ENCODE measurements around the gene RPL27. TPM values are rescaled to one million over a fixed set of nuclear protein-coding genes. Genes with fewer than 3 reads are reported as not detected.

Gene RPL27
- total RNA-seq, 2 experiments from 2014 or later = 1,640 to 1,647 TPM

DNA sequence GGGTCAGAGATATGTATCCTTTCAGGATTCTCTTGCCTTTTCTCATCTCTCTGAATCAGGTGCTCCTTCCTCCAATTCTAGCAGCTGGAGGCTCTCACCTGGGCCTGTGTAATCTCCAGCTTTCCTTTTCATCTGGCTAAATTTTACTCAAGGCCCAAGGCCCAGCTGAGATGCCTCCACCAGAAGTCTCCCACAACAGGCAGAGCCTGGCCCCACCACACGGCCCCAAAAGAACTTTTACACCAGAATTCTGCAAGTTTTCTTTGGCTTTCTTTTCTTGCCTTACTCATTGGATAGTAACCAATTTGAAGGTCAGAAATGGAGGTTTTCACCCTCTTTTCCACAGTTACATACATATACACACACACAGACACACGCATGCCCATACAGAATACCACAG lies 41.4 kb downstream of the RPL27 start:
- ChIA-PET CTCF (no interaction called here), POLR2A (interaction anchor here (0.8 kb wide), 1 partner anchor 24 kb away, joined by 3 read pairs; no protein-coding TSS in a partner anchor)
- TF ChIP-seq, protein P1, sequence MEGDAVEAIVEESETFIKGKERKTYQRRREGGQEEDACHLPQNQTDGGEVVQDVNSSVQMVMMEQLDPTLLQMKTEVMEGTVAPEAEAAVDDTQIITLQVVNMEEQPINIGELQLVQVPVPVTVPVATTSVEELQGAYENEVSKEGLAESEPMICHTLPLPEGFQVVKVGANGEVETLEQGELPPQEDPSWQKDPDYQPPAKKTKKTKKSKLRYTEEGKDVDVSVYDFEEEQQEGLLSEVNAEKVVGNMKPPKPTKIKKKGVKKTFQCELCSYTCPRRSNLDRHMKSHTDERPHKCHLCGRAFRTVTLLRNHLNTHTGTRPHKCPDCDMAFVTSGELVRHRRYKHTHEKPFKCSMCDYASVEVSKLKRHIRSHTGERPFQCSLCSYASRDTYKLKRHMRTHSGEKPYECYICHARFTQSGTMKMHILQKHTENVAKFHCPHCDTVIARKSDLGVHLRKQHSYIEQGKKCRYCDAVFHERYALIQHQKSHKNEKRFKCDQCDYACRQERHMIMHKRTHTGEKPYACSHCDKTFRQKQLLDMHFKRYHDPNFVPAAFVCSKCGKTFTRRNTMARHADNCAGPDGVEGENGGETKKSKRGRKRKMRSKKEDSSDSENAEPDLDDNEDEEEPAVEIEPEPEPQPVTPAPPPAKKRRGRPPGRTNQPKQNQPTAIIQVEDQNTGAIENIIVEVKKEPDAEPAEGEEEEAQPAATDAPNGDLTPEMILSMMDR (IDR thresholded peaks at IDR 0.05) = no peak
- H3K27ac Mint-ChIP-seq = no peak overlapping the region
- intact Hi-C loops (cut with micrococcal nuclease) = no loop called here
- DNase-seq = no peak
- no peaks in the 10 kb centered on the region for H3K4me1 Mint-ChIP-seq (ENCODE audit: low read depth)
- H3K4me3 Mint-ChIP-seq = no peak overlapping the region
- no peaks in the 10 kb centered on the region for H3K27me3 Mint-ChIP-seq
- peaks cover 6% of the 10 kb centered on the region for H3K36me3 Mint-ChIP-seq (ENCODE audit: low read depth)
- H3K9me3 Mint-ChIP-seq = no peaks in the 10 kb centered on the region
- ATAC-seq = no peak

DNA sequence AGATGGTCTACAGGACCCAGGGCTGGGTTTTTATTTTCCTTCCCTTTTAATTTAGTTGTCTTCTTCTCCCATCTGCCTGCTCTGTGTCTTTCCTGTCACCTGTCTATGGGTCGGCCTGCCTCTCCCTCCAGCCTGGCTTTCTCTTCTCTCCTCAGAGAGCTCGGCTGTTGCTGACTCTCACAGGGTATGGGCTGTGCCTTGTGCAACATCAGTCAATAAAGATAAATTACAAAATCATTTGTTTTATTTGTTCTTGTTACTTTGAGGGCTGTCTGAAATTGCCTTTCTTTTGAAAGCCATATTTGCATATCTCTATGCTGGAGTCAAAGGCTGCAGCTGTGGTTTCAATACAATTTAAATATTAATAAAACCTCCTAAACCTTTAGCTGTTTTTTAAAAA lies 42.4 kb downstream of the RPL27 start:
- intact Hi-C loops (cut with micrococcal nuclease) = no loop called here
- CTCF ChIA-PET = no interaction called here
- DNase-seq (no peak), ATAC-seq (no peak)
- Mint-ChIP-seq H3K36me3 (ENCODE audit: low read depth) (peaks cover 12% of the 10 kb centered on the region), H3K4me3 (no peak overlapping the region), H3K4me1 (ENCODE audit: low read depth) (no peaks in the 10 kb centered on the region), H3K27me3 (no peaks in the 10 kb centered on the region), H3K27ac (no peak overlapping the region), H3K9me3 (no peaks in the 10 kb centered on the region)
- POLR2A ChIA-PET = no interaction called here
- TF ChIP-seq, protein P1 (IDR thresholded peaks at IDR 0.05) = no peak

DNA sequence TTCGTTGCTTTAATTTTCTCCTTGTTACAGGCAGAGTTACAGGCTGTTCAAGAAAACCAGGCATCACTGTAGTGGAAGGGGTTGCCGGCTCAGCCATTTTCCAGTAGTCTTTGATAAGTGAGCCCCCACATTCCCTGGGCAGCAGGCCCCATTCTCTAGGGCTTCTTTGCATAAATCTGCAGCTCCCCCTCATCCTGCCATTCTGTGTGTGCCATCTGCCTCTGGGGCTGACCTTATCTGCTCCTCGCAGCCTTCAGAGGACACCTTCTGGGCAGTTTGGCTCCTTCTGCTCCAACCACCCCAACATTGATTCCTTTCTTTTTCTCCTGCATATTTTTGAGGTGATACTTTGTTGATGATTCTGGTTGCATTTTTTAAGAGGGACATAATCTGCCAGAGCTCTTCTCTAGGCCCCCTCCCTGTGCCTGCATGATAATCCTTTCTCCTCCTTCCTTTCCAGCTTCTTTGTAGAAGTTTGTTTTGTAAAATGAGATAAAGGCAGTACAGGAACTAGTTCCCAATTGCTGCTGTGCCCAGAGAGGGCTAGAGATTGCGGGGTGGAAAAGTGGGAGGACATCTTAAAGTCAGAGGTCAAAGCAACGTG lies 43.9 kb downstream of the RPL27 start:
- peaks cover 14% of the 10 kb centered on the region for H3K36me3 Mint-ChIP-seq (ENCODE audit: low read depth)
- ATAC-seq (no peak), DNase-seq (no peak)
- TF ChIP-seq, protein P1 (IDR thresholded peaks at IDR 0.05) = no peak
- no peaks in the 10 kb centered on the region for H3K9me3 Mint-ChIP-seq
- no peak overlapping the region for H3K4me3 Mint-ChIP-seq
- H3K27ac Mint-ChIP-seq = no peak overlapping the region
- CTCF ChIA-PET = interaction anchor here (1.2 kb wide), 1 partner anchor 18 kb away, joined by 5 read pairs; no protein-coding TSS in a partner anchor
- POLR2A ChIA-PET = interaction anchor here (0.6 to 1.2 kb wide), 3 partner anchors 8 to 273 kb away, joined by 3 to 4 read pairs (median 3); no protein-coding TSS in a partner anchor
- intact Hi-C loops (cut with micrococcal nuclease) = no loop called here
- H3K27me3 Mint-ChIP-seq = no peaks in the 10 kb centered on the region
- no peaks in the 10 kb centered on the region for H3K4me1 Mint-ChIP-seq (ENCODE audit: low read depth)

DNA sequence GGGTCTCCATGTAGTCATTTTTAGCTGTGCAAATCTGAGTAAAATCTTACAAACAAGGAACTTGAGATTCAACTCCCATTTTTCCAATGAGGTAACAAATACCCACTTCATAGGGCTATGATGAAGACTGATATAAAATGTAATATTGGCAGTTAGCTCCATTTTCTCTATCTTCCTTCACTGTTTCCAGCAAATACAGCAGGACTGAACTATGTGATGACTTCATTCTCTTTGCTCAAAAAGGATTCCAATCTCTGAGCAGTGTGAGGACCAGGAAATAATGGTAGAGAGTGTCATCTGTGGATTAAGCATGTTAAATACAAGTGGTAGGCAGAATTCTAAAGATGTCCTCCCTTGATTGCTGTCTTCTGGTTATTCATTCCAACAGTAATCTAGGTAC lies 45.1 kb downstream of the RPL27 start:
- ChIA-PET POLR2A (no interaction called here), CTCF (interaction anchor here (1.2 kb wide), 1 partner anchor 19 kb away, joined by 5 read pairs; no protein-coding TSS in a partner anchor)
- no peaks in the 10 kb centered on the region for H3K4me1 Mint-ChIP-seq (ENCODE audit: low read depth)
- H3K9me3 Mint-ChIP-seq = no peaks in the 10 kb centered on the region
- H3K27ac Mint-ChIP-seq = no peak overlapping the region
- intact Hi-C loops (cut with micrococcal nuclease) = no loop called here
- TF ChIP-seq, protein P1 (IDR thresholded peaks at IDR 0.05) = no peak
- H3K4me3 Mint-ChIP-seq = no peak overlapping the region
- H3K27me3 Mint-ChIP-seq = no peaks in the 10 kb centered on the region
- H3K36me3 Mint-ChIP-seq (ENCODE audit: low read depth) = peaks cover 18% of the 10 kb centered on the region
- DNase-seq (no peak), ATAC-seq (no peak)

DNA sequence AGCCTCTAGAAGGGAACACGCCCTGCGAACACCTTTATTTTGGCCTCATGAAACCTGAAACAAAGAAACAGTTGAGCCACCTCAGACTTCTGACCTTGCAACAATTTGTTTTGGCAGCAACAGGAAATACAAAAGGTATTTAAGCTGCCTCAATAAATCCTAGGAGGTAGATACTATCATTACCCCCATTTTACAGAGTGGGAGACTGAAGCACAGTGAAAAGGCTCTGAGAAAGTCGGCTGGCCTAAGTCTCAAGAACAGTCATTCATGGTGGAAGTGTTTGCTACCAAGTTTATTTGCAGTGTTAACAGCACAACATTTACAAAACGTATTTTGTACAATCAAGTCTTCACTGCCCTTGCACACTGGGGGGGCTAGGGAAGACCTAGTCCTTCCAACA lies 45.8 kb downstream of the RPL27 start:
- Mint-ChIP-seq H3K27me3 (no peaks in the 10 kb centered on the region), H3K4me1 (ENCODE audit: low read depth) (no peaks in the 10 kb centered on the region), H3K36me3 (ENCODE audit: low read depth) (peaks cover 22% of the 10 kb centered on the region), H3K27ac (no peak overlapping the region), H3K4me3 (no peak overlapping the region), H3K9me3 (no peaks in the 10 kb centered on the region)
- POLR2A ChIA-PET = interaction anchor here (0.7 kb wide), 1 partner anchor 20 kb away, joined by 3 read pairs; no protein-coding TSS in a partner anchor
- intact Hi-C loops (cut with micrococcal nuclease) = no loop called here
- no peak for ATAC-seq
- CTCF ChIA-PET = interaction anchor here (1.2 kb wide), 1 partner anchor 38 kb away, joined by 4 read pairs; no protein-coding TSS in a partner anchor
- TF ChIP-seq, protein P1 (IDR thresholded peaks at IDR 0.05) = no peak
- DNase-seq = no peak
